GM12892 (cell line): ENCODE measurements around the gene VLDLR.

ENCODE experiments used
- POLR2A ChIP-seq: IDR thresholded peaks from 2 replicates; pipeline ENCODE4 v1.6.1; 2011; ENCODE audit warnings: low read depth, low read length, control low read depth
- POLR2AphosphoS5 ChIP-seq: IDR thresholded peaks from 2 replicates; pipeline ENCODE4 v1.6.1; 2011; ENCODE audit warnings: low read depth, low read length, control low read depth

DNA sequence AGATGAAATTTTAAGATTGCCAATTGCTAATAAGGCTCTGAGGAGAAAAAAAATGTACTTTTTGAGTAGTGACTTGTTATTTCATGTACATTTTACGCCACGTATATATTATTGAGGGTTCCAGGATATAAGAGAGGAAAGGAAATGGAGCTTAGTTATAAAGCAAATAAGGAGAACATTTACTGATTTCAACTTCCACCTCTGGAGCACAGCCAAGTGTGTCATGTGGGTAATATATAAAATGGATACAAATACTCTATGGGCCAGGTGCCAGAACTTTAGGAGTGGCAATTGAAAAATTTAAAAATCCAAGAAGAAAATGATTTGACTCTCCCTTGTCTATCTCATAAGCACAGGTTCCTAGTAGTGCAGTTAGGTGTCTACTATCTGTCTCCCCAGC is 45.0 kb upstream of the VLDLR start:
- TF ChIP-seq POLR2A (no peak), POLR2AphosphoS5 (no peak)
